Left ventricle myocardium inferior (tissue), 1 donor: ENCODE results near the gene PITRM1. TPM values are rescaled to one million over a fixed set of nuclear protein-coding genes. Genes with fewer than 3 reads are reported as not detected.
"Not testable (repeated sequence)": the region's sequence is repeated elsewhere in the genome, so short reads cannot be mapped to it uniquely, and the experiment has no call there.

ENCODE experiments used
- DNase-seq: peaks from one replicate; pipeline ENCODE4 v3.0.0-alpha.2; 2020
- H3K27ac ChIP-seq: fragments of 200-600 bp; replicated peaks from 2 replicates; pipeline ENCODE4 v1.8.0; 2021
- H3K27me3 ChIP-seq: fragments of 200-600 bp; 2 replicates; pipeline ENCODE4 v1.8.0; 2021; ENCODE audit warnings: low read depth
- H3K36me3 ChIP-seq: fragments of 200-600 bp; 2 replicates; pipeline ENCODE4 v1.8.0; 2021
- H3K4me1 ChIP-seq: fragments of 200-600 bp; 2 replicates; pipeline ENCODE4 v1.8.0; 2021
- H3K4me3 ChIP-seq: fragments of 200-600 bp; 2 replicates; pipeline ENCODE4 v1.8.0; 2021; ENCODE audit warnings: mild to moderate bottlenecking, moderate library complexity
- H3K9me3 ChIP-seq: fragments of 200-600 bp; replicated peaks from 2 replicates; pipeline ENCODE4 v1.8.0; 2021
- intact Hi-C: fragments of 100-400 bp; cut with micrococcal nuclease; formaldehyde crosslinking; loops from one replicate; pipeline ENCODE4 v1.11.0; 2022
- total RNA-seq: library from RNA; stranded (reverse); fragmentation: NEBNext Ultra II Directional; extraction: Animal tissue kit (Norgen Biotek cat#: 25700); gene quantifications from one replicate; pipeline ENCODE4 v1.2.1, GENCODE V29; 2021
- TF ChIP-seq, protein P1 (sequence below): fragments of 200-600 bp; IDR thresholded peaks from 2 replicates; pipeline ENCODE4 v1.8.0; 2021; ENCODE audit warnings: antibody characterized with exemption, mild to moderate bottlenecking, borderline replicate concordance
- donor health status: DM: no; HTN: yes; CAD: no; lungs with severe emphysema.

Gene PITRM1
- total RNA-seq, 1 donor from 2014 or later: 91.4 TPM

DNA sequence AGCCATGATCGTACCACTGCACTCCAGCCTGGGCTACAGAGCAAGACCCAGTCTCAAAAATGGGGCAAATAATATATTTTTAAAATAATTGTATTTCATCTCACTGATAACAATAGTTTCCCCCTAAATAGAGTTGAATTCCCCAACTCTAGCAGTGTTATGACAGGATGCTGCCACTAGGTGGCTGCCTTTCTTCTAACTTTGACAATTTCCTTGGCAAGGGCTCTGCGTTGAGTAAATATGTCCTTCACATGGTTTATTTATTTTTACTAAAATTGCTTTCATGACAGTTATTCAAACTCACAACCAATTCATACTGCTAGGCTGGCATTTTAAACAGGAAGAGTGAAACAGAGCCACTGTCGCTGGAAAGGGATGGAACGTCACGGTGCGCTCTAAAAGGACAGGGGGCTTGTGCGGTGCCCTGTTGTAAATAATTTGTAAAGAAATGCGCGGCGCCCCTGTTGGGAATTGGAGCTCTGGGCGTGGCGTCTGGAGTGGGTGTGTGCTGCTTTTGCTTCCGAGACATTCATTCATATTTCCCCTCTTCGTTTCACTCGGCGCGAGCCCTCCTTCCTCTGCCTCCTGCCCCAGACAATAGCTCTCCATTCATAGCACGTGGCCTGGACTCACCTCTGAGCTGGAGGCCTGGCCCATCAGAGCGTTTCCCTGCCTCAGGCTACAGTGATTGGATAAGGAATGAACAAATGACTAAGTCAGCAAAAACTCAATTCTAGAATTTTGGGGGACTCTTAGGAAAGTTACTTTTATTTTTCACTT lies 20.5 kb upstream of the PITRM1 start:
- Histone ChIP-seq H3K4me3 (peak overlapping the region; percentile 54), H3K4me1 (peaks cover 20% of the 10 kb centered on the region), H3K9me3 (no peaks in the 10 kb centered on the region), H3K36me3 (no peaks in the 10 kb centered on the region), H3K27me3 (no peaks in the 10 kb centered on the region), H3K27ac (peak overlapping the region; percentile 55)
- DNase-seq: no peak
- intact Hi-C loops: no loop called here
- TF ChIP-seq, protein P1, sequence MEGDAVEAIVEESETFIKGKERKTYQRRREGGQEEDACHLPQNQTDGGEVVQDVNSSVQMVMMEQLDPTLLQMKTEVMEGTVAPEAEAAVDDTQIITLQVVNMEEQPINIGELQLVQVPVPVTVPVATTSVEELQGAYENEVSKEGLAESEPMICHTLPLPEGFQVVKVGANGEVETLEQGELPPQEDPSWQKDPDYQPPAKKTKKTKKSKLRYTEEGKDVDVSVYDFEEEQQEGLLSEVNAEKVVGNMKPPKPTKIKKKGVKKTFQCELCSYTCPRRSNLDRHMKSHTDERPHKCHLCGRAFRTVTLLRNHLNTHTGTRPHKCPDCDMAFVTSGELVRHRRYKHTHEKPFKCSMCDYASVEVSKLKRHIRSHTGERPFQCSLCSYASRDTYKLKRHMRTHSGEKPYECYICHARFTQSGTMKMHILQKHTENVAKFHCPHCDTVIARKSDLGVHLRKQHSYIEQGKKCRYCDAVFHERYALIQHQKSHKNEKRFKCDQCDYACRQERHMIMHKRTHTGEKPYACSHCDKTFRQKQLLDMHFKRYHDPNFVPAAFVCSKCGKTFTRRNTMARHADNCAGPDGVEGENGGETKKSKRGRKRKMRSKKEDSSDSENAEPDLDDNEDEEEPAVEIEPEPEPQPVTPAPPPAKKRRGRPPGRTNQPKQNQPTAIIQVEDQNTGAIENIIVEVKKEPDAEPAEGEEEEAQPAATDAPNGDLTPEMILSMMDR: peak; percentile 94

DNA sequence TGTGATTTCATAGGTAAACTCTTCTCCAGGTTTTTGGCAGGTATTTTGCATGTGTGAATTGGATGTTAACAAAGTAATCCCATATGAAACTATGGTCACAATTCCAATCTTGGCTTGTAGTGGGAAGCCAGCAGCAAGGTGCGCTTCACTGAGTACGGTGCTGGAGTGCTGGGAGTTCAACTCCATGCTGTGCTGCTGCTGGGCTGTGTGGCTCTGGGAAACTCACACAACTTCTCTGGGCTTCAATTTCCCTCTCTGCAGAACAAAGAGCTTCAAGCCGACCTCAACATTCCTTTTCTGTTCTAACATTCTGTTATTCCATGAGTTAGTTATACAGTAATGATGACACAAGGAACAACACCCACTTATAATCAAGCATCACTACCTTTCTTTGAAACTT lies 18.2 kb upstream of the PITRM1 start:
- no peak overlapping the region for H3K4me3 ChIP-seq
- no peaks in the 10 kb centered on the region for H3K9me3 ChIP-seq
- peaks cover 5% of the 10 kb centered on the region for H3K4me1 ChIP-seq
- no peaks in the 10 kb centered on the region for H3K36me3 ChIP-seq
- no peak overlapping the region for H3K27ac ChIP-seq
- intact Hi-C loops: no loop called here
- TF ChIP-seq, protein P1: no peak
- no peaks in the 10 kb centered on the region for H3K27me3 ChIP-seq
- DNase-seq: no peak

DNA sequence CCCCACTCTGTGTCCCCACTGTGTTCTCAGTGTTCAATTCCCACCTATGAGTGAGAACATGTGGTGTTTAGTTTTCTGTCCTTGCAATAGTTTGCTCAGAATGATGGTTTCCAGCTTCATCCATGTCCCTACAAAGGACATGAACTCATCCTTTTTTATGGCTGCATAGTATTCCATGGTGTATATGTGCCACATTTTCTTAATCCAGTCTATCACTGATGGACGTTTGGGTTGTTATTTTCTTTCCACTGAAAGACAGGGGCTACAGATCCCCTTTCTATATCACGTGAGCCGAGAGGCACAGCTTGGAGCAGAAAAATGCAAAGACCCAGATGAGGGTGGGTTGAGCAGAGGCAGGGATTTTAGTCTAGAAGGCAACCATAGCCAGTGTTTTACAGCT lies 14.6 kb upstream of the PITRM1 start:
- H3K27ac ChIP-seq, H3K4me3 ChIP-seq, DNase-seq, H3K27me3 ChIP-seq, H3K9me3 ChIP-seq, H3K36me3 ChIP-seq, intact Hi-C loops, H3K4me1 ChIP-seq: not testable (repeated sequence)

DNA sequence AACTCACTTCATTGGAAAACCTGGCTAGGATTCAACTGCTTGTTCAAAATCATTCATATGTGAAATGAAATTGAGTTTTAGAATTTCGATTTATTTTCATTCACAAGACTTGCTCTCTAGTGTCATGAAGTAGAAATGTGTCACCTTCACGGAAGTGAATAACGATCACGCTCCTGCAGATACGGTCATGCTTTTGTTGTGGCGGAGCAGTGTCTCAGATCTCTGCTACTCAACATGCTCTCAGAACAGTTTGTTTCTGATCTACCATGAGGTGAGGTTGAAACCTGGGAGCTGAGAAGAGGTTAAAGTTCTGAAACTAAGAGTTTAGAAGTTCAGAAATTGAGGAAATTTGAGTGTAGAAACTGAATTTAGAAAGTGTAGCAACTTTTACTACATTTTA lies 13.8 kb upstream of the PITRM1 start:
- TF ChIP-seq, protein P1: no peak
- Histone ChIP-seq H3K36me3 (no peaks in the 10 kb centered on the region), H3K27ac (no peak overlapping the region), H3K9me3 (no peaks in the 10 kb centered on the region), H3K4me1 (no peaks in the 10 kb centered on the region), H3K4me3 (no peak overlapping the region), H3K27me3 (peaks cover 9% of the 10 kb centered on the region)
- intact Hi-C loops: no loop called here
- no peak for DNase-seq

DNA sequence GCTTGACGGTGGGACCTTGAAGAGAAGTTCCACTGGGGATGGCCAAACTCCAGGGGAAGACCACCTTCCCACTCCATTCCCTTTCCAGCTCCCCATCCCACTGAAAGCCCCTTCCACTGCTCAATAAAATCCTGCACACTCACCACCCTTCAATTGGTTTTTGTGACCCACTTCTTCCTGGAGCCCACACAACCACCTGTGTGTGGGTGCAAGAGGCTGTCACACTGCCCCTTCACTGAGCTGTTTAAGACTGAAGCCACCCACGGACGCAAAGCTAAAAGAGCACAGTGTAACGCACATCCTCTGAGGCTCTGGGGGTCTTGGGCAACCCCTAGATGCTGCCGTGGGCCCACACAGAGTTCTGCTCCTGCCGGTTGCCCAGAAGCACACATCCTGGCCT lies 12.8 kb upstream of the PITRM1 start:
- DNase-seq: no peak
- H3K27me3 ChIP-seq: peaks cover 9% of the 10 kb centered on the region
- TF ChIP-seq, protein P1: no peak
- no peaks in the 10 kb centered on the region for H3K36me3 ChIP-seq
- H3K27ac ChIP-seq: no peak overlapping the region
- intact Hi-C loops: no loop called here
- H3K9me3 ChIP-seq: no peaks in the 10 kb centered on the region
- no peak overlapping the region for H3K4me3 ChIP-seq
- H3K4me1 ChIP-seq: no peaks in the 10 kb centered on the region

DNA sequence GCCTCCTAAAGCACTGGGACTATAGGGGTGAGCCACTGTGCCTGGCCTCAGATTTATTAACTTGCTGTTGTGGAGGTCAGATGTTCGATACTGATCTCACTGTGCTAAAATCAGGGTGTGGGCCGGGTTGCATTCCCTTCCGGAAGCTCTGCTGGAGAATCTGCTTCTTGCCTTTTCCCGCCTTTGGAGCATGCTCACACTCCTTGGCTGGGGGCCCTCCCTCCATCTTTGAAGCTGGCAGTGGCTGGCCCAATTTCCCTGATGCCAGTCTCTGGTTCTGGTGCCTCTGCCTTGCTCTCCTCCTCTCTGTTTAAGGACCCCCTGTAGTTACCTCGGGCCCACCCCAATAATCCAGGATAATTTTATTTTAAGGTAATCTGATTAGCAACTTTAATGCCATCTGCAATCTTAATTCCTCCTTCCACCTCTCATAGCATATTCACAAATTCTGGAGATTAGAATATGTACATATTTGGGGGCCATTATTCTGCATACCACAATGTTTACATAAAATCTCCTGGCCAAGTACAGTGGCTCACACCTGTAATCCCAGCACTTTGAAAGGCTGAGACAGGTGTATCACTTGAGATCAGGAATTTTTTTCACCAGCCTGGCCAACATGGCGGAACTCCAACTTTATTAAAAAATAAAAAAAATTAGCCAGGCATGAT lies 7.9 kb upstream of the PITRM1 start:
- Histone ChIP-seq H3K27ac (no peak overlapping the region), H3K4me1 (no peaks in the 10 kb centered on the region), H3K4me3 (no peak overlapping the region), H3K27me3 (peaks cover 9% of the 10 kb centered on the region), H3K9me3 (no peaks in the 10 kb centered on the region), H3K36me3 (no peaks in the 10 kb centered on the region)
- intact Hi-C loops: no loop called here
- TF ChIP-seq, protein P1: no peak
- no peak for DNase-seq
